ENCODE results near the gene POGK. TPM values are rescaled to one million over a fixed set of nuclear protein-coding genes. Genes with fewer than 3 reads are reported as not detected.

Gene POGK
- total and polyA plus RNA-seq, 10 of the 15 experiments (the other 5 are each of a cell fraction or from before 2014, with no cell fraction given) = 5.3 to 34.6 (median 18.7) TPM

DNA sequence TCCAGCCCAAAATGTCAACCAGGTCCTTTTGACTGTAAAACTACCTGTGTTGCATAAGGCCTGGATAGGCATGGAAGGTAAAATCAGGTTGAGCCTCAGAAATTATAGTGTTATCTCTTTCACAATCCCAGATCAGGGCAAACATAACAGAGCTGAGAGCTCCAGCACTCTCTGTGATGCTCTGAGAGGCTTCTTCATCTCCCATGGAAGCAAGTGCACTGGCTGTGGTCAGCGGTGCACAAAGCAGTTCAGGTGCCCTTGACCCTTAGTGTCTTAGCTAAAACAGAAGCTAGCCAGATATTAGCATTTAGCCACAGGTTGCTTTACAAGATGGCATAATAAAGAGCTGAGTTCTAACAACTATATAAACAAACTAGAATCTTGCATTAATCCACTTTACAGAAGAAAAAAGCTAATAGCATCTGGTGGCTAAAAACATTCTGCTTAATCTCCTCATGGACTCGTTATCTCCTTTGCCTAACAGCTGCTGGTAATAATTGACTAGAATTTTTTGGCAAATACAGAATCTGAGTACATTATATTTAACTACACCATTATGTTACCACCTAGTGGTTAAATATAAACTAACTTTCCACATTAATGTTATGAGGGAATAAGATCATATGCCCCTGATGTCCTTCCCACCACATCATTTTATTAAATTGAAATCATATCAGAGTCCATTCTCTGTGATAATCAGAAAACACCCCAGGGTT lies 25.6 kb upstream of the POGK start:
- H3K79me2 ChIP-seq (ENCODE audit: control insufficient read depth, insufficient read depth, low read length) = no peaks in the 10 kb centered on the region
- H3K27me3 ChIP-seq (replicated peaks in 1 of 2; ENCODE audit: control insufficient read depth in 2 of 2, insufficient read depth in 2 of 2, low read length in 1 of 2) = no peaks in the 10 kb centered on the region
- RAD21 ChIA-PET (ENCODE audit: unreplicated experiment) = no interaction called here
- in situ Hi-C loops (cut with MboI) (no loop called here), intact Hi-C loops (cut with micrococcal nuclease; ENCODE audit: unreplicated experiment) (no loop called here)
- H3K4me2 ChIP-seq (ENCODE audit: control insufficient read depth, insufficient read depth) = no peak overlapping the region
- POLR2A ChIA-PET = no interaction called here
- CTCF ChIA-PET = interaction anchor here (1.4 to 1.5 kb wide), 3 partner anchors 8 to 889 kb away, joined by 3 to 5 read pairs (median 4); no protein-coding TSS in a partner anchor
- no peak overlapping the region for H3K9ac ChIP-seq (ENCODE audit: control insufficient read depth, insufficient read depth, low read length)
- 23% methylated on average over 2 of the region's 2 CpGs for WGBS (ENCODE audit: insufficient coverage, insufficient replicate concordance, low lambda C conversion rate, missing lambda C conversion rate)
- H2AFZ ChIP-seq (ENCODE audit: control insufficient read depth, low read depth, low read length) = no peak overlapping the region
- no peak for TF ChIP-seq JUND (IDR thresholded peaks at IDR 0.05; ENCODE audit: low read depth, low read length)
- TF ChIP-seq POLR2AphosphoS2 (IDR thresholded peaks at IDR 0.05; ENCODE audit: low read depth, low read length) = no peak
- no peak for TF ChIP-seq RB1 (IDR thresholded peaks at IDR 0.05; ENCODE audit: borderline replicate concordance)
- TF ChIP-seq ZNF384 (IDR thresholded peaks at IDR 0.05; ENCODE audit: borderline replicate concordance, low read depth, low read length) = no peak
- no peak for TF ChIP-seq BRCA1 (IDR thresholded peaks at IDR 0.05; ENCODE audit: low read depth, low read length)
- no peak for TF ChIP-seq SUPT20H (IDR thresholded peaks at IDR 0.05; ENCODE audit: borderline replicate concordance, control insufficient read depth, low read depth, low read length)
- TF ChIP-seq, protein P1, sequence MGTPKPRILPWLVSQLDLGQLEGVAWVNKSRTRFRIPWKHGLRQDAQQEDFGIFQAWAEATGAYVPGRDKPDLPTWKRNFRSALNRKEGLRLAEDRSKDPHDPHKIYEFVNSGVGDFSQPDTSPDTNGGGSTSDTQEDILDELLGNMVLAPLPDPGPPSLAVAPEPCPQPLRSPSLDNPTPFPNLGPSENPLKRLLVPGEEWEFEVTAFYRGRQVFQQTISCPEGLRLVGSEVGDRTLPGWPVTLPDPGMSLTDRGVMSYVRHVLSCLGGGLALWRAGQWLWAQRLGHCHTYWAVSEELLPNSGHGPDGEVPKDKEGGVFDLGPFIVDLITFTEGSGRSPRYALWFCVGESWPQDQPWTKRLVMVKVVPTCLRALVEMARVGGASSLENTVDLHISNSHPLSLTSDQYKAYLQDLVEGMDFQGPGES (IDR thresholded peaks at IDR 0.05) = no peak
- no peak for TF ChIP-seq ETV6 (conservative IDR thresholded peaks at IDR 0.05 in 1 of 2, IDR thresholded peaks at IDR 0.05 in 1 of 2; ENCODE audit: borderline replicate concordance in 1 of 2, low read depth in 1 of 2)
- no peak for TF ChIP-seq EED (IDR thresholded peaks at IDR 0.05; ENCODE audit: low read depth)
- TF ChIP-seq ZNF622 (IDR thresholded peaks at IDR 0.05) = no peak
- no peak for TF ChIP-seq ZBED1 (IDR thresholded peaks at IDR 0.05; ENCODE audit: borderline replicate concordance)
- TF ChIP-seq NFYA (IDR thresholded peaks at IDR 0.05; ENCODE audit: borderline replicate concordance, low read depth, low read length) = no peak
- TF ChIP-seq CBFB (IDR thresholded peaks at IDR 0.05; ENCODE audit: low read depth) = no peak
- TF ChIP-seq TAF1 (IDR thresholded peaks at IDR 0.05; ENCODE audit: borderline replicate concordance, low read depth, low read length) = no peak
- TF ChIP-seq MAX (IDR thresholded peaks at IDR 0.05; ENCODE audit: low read depth, low read length) = no peak
- TF ChIP-seq GATAD2B (conservative IDR thresholded peaks at IDR 0.05; ENCODE audit: low read depth) = no peak
- no peak for TF ChIP-seq SREBF1 (IDR thresholded peaks at IDR 0.05; ENCODE audit: low read length)
- H3K27ac ChIP-seq (ENCODE audit: control insufficient read depth, insufficient read depth) = no peak overlapping the region
- ATAC-seq = no peak
- FAIRE-seq = no peak
- H3K4me1 ChIP-seq (ENCODE audit: control insufficient read depth, insufficient read depth, low read length) = no peaks in the 10 kb centered on the region
- no peaks in the 10 kb centered on the region for H3K9me3 ChIP-seq (replicated peaks; ENCODE audit: control insufficient read depth, insufficient read depth, low read length)
- H4K20me1 ChIP-seq (ENCODE audit: control insufficient read depth, insufficient read depth) = no peaks in the 10 kb centered on the region
- no peaks in the 10 kb centered on the region for H3K36me3 ChIP-seq (ENCODE audit: control insufficient read depth in 2 of 2, insufficient read depth in 2 of 2, low read length in 1 of 2)
- no TSS peak for BruUV-seq (replicated peaks)
- no peak for DNase-seq (ENCODE audit: low read depth, low spot score)
- SMC1A ChIA-PET (ENCODE audit: uncharacterized antibody, unreplicated experiment) = no interaction called here
- H3K4me3 ChIP-seq = no peak overlapping the region
